Measurements from ENCODE around the gene DNAJC25.
"Not testable (repeated sequence)": the region's sequence is repeated elsewhere in the genome, so short reads cannot be mapped to it uniquely, and the experiment has no call there.

DNAJC25 gene

DNA sequence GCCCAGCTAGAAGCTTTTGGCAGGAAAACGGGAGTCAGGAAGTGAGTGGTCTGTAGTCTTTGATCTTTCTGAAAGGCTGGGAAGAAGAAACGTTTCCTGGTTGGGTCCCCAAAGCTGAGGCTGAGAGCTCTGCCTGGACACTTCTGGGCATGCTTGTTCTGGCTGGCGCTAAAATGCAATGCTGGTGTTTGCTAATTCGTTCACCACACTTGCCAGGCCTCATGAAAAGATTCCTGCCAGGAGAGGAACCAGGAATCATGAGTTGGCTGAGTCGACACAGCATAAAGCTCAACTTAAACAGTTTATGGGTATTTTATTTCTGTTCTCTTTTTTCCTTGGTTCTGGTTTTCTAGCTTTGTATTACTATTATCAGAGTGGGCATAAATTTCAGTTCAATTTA, 21.0 kb upstream of the DNAJC25 start:
- DNase-seq (ENCODE audit: low read depth), result no peak
- no peak overlapping the region for H3K4me3 ChIP-seq (ENCODE audit: low read length)
- TF ChIP-seq, protein P1, sequence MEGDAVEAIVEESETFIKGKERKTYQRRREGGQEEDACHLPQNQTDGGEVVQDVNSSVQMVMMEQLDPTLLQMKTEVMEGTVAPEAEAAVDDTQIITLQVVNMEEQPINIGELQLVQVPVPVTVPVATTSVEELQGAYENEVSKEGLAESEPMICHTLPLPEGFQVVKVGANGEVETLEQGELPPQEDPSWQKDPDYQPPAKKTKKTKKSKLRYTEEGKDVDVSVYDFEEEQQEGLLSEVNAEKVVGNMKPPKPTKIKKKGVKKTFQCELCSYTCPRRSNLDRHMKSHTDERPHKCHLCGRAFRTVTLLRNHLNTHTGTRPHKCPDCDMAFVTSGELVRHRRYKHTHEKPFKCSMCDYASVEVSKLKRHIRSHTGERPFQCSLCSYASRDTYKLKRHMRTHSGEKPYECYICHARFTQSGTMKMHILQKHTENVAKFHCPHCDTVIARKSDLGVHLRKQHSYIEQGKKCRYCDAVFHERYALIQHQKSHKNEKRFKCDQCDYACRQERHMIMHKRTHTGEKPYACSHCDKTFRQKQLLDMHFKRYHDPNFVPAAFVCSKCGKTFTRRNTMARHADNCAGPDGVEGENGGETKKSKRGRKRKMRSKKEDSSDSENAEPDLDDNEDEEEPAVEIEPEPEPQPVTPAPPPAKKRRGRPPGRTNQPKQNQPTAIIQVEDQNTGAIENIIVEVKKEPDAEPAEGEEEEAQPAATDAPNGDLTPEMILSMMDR (conservative IDR thresholded peaks at IDR 0.05; ENCODE audit: low read length), result no peak

DNA sequence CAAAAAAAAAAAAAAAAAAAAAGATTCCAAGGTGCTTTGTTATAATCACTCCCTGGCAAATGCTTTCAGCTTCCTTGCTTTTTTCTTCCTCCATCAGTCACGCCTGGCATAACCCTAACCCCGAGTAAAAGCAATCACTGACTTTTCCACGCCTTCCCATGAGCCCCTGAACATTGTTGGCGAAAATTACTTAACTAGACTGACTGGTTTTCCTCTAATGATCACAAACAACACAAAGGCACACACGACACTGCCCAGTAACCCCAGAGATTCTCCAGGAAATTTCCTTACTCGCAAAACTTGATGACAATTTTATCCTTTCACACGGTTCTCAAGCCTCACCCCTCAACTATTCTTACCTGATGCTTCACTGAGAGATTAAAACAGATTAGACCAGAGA, 20.3 kb upstream of the DNAJC25 start:
- TF ChIP-seq, protein P1 (conservative IDR thresholded peaks at IDR 0.05; ENCODE audit: low read length), result no peak
- DNase-seq (ENCODE audit: low read depth), result no peak
- H3K4me3 ChIP-seq (ENCODE audit: low read length), result no peak overlapping the region

DNA sequence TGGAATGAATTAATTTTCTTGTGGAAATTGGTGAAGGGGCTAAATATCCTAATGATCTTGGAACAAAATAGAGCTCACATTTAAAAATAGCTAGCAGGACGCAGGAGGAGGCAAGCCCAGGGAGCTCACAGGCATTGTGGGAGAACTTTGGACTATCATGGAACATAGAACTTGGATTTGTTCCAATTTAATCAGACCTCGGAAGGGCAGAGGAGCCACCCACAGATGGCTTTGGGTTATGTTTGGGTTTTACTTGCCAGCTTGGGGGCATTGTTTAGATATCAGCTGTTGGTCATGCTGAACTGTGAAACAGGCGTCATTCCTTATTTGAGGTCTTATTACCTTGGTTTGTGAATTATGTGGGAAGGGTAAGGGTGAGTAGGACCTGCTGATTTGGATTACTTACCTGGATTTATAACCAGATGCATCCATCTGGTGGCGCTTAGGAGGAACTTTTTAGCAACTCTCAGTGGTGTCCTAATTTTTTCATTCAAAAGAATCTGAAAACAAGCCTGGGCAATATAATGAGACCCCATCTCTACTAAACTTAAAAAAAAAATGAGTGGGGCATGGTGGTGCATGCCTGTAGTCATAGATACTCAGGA, 17.6 kb upstream of the DNAJC25 start:
- DNase-seq (ENCODE audit: low read depth), result no peak
- H3K4me3 ChIP-seq (ENCODE audit: low read length), result no peak overlapping the region
- TF ChIP-seq, protein P1 (conservative IDR thresholded peaks at IDR 0.05; ENCODE audit: low read length), result no peak

DNA sequence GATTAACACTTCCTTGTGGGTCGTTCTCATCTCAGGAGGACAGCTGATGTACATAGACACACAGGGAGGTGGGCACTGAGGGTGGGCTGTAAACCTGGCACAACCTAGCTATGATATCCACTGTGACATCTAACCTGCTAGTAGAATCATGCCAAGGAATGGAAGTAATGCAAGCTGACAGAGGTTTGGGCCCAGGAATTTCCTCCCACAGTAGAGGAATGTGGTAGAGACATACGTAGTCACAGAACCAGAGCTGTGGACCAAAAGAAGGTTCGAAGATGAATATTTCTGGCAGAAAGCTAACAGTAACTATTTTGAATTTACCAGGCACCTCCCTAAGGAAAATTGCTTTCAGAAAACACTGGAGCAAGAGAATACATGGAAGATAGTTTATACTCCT, 15.2 kb upstream of the DNAJC25 start:
- H3K4me3 ChIP-seq (ENCODE audit: low read length), result no peak overlapping the region
- TF ChIP-seq, protein P1 (conservative IDR thresholded peaks at IDR 0.05; ENCODE audit: low read length), result no peak
- peak; percentile 36 for DNase-seq (ENCODE audit: low read depth)

DNA sequence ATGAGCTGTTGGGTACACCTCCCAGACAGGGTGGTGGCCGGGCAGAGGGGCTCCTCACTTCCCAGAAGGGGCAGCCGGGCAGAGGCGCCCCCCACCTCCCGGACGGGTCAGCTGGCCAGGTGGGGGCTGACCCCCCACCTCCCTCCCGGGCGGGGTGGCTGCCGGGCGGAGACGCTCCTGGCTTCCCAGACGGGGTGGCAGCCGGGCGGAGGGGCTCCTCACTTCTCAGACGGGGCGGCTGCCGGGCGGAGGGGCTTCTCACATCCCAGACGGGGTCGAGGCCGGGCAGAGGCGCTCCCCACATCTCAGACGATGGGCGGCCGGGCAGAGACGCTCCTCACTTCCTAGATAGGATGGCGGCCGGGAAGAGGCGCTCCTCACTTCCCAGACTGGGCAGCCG, 13.8 kb upstream of the DNAJC25 start:
- not testable (repeated sequence) for DNase-seq (ENCODE audit: low read depth); H3K4me3 ChIP-seq (ENCODE audit: low read length)

DNA sequence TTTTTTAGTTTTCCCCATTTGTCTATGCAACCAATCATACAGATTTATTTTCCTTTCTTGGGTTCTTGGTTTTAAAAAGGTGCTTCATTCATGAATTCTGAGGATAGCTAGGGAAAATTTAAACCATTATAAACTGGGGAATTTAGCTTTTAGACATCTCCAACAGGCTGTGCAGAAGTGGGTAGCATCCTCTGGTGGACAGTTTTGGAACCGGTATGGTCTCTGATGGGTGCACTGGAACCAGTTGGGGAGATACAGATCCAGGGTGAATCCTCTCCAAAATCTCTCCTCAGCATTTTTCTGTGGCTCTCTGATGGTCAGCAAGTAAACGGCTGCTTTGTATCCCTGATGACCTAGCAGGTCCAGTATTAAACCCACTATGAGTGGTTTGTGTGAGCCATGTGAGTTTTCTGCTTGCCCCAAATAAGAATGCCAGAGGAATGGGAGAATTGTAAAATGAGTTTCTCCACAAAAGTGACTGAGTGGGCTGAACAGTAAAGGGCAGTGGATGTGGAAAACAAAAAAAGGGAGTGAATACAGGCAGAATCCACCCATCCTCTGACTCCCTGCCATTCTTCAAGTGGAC, 9.1 kb upstream of the DNAJC25 start:
- H3K4me3 ChIP-seq (ENCODE audit: low read length), result no peak overlapping the region
- peak; percentile 57 for DNase-seq (ENCODE audit: low read depth)
- TF ChIP-seq, protein P1 (conservative IDR thresholded peaks at IDR 0.05; ENCODE audit: low read length), result peak; percentile 99

DNA sequence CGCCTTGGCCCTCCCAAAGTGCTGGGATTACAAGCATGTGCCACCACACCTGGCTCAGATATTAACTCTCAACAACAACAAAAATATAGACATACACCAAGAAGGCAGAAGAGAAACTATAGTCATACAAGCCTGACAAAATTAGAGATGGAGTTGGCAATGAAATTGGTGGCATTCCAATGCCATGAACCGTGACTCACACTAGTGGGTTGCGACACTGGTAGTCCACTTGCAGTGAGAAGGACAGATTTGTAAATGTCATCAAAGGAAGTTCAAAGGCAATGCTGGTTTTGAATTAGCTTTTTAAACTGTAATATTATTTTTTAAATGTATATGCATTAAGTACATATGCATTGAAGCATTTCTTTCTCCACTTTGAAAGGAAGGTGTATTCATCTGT, 8.5 kb upstream of the DNAJC25 start:
- no peak overlapping the region for H3K4me3 ChIP-seq (ENCODE audit: low read length)
- DNase-seq (ENCODE audit: low read depth), result peak; percentile 88
- TF ChIP-seq, protein P1 (conservative IDR thresholded peaks at IDR 0.05; ENCODE audit: low read length), result no peak

All from AG10803 (cell line).